Measurements from ENCODE around the gene NRP1.

Gene NRP1

DNA sequence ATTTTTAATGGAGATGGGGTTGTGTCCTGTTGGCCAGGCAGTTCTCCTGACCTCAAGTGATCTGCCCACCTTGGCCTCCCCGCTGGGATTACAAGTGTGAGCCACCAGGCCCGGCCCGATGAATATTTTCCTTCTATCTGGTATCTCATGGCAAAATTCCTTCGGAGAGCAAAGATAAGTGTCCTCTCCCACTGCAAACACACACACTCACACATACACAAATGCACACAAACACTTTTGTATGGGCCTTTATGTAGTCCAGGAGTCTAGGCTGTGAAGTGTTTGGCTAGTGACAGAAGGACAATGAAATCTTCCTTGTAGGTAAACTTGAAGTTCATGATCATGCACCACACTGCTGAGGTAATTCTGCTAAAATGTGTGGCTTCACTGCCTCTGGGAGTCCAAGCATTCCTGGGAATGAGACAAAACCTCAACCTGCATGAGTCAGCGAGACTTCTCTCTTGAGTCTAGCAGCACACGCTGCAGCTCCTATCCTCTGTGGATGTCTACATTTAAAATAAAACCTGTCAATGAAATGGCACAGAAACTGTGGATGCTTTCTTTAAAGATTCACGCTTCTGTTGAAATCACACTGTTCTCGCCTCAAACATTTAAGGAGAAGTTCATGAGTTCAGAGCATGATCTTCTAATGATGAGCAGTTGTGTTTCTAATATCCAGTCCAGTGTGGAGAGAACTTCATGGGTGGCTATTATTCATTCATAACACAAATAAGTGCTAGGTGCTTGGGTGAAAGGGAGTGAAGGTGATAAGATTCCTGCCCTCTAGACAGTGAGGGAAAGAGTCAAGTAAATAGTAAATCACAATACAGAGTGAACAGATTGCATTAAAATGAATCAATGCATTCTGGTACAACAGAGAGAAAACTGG lies 96.5 kb downstream of the NRP1 start:
- TF ChIP-seq, protein P1, sequence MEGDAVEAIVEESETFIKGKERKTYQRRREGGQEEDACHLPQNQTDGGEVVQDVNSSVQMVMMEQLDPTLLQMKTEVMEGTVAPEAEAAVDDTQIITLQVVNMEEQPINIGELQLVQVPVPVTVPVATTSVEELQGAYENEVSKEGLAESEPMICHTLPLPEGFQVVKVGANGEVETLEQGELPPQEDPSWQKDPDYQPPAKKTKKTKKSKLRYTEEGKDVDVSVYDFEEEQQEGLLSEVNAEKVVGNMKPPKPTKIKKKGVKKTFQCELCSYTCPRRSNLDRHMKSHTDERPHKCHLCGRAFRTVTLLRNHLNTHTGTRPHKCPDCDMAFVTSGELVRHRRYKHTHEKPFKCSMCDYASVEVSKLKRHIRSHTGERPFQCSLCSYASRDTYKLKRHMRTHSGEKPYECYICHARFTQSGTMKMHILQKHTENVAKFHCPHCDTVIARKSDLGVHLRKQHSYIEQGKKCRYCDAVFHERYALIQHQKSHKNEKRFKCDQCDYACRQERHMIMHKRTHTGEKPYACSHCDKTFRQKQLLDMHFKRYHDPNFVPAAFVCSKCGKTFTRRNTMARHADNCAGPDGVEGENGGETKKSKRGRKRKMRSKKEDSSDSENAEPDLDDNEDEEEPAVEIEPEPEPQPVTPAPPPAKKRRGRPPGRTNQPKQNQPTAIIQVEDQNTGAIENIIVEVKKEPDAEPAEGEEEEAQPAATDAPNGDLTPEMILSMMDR (IDR thresholded peaks at IDR 0.05) = no peak
- Histone ChIP-seq H3K4me1 (ENCODE audit: control insufficient read depth in 1 of 2, insufficient read depth in 1 of 2, low read depth in 1 of 2, low read length in 1 of 2) (no peaks in the 10 kb centered on the region), H3K9me3 (no peaks in the 10 kb centered on the region), H3K36me3 (no peaks in the 10 kb centered on the region), H3K27ac (no peak overlapping the region), H3K27me3 (no peaks in the 10 kb centered on the region), H3K4me3 (ENCODE audit: low read depth in 1 of 2, low read length in 1 of 2) (no peak overlapping the region)

GRCh38 chr10:33236916-33237315 lies 97.6 kb downstream of the NRP1 start:
- H3K27ac ChIP-seq = no peak overlapping the region
- no peaks in the 10 kb centered on the region for H3K27me3 ChIP-seq
- no peaks in the 10 kb centered on the region for H3K9me3 ChIP-seq
- no peak overlapping the region for H3K4me3 ChIP-seq (ENCODE audit: low read depth in 1 of 2, low read length in 1 of 2)
- H3K4me1 ChIP-seq (ENCODE audit: control insufficient read depth in 1 of 2, insufficient read depth in 1 of 2, low read depth in 1 of 2, low read length in 1 of 2) = no peaks in the 10 kb centered on the region
- no peaks in the 10 kb centered on the region for H3K36me3 ChIP-seq
- TF ChIP-seq, protein P1 (IDR thresholded peaks at IDR 0.05) = no peak

GRCh38 chr10:33235951-33236350 lies 98.5 kb downstream of the NRP1 start:
- H3K4me1 ChIP-seq (ENCODE audit: control insufficient read depth in 1 of 2, insufficient read depth in 1 of 2, low read depth in 1 of 2, low read length in 1 of 2) = no peaks in the 10 kb centered on the region
- TF ChIP-seq, protein P1 (IDR thresholded peaks at IDR 0.05) = no peak
- H3K4me3 ChIP-seq (ENCODE audit: low read depth in 1 of 2, low read length in 1 of 2) = no peak overlapping the region
- H3K27me3 ChIP-seq = no peaks in the 10 kb centered on the region
- no peaks in the 10 kb centered on the region for H3K36me3 ChIP-seq
- H3K27ac ChIP-seq = no peak overlapping the region
- H3K9me3 ChIP-seq = no peaks in the 10 kb centered on the region

DNA sequence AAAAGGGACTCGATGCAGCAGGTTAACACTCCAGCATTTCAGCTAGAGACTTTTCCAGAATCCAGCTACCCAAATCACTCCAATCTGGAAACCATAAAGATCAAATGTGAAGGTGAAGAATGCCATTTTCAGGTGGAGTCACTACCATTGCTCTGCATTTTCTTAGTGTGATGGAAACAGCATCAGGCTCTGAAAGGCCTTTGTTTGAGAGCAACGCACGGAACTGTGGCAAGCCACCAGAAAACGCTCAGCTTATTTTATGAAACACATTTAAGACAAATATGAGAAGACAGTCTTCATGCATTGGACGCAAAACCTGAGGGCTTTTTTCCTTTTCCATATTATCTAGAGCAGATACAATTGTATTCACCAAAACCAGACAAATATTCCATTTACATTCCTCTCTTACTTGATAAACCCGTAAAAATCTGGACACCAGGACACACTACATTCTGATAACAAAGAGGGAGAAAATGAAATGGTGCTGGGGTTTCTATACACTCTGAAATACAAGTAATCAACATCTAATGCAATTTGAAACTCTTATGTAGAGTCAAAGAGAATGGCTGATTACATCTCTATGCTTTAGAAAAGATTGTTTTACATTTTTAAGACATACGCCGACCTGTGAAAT lies 99.1 kb downstream of the NRP1 start:
- H3K27ac ChIP-seq = no peak overlapping the region
- H3K4me3 ChIP-seq (ENCODE audit: low read depth in 1 of 2, low read length in 1 of 2) = no peak overlapping the region
- H3K36me3 ChIP-seq = no peaks in the 10 kb centered on the region
- TF ChIP-seq, protein P1 (IDR thresholded peaks at IDR 0.05) = no peak
- no peaks in the 10 kb centered on the region for H3K27me3 ChIP-seq
- no peaks in the 10 kb centered on the region for H3K4me1 ChIP-seq (ENCODE audit: control insufficient read depth in 1 of 2, insufficient read depth in 1 of 2, low read depth in 1 of 2, low read length in 1 of 2)
- H3K9me3 ChIP-seq = no peaks in the 10 kb centered on the region

- no peak overlapping the region for H3K4me3 ChIP-seq (ENCODE audit: low read depth in 1 of 2, low read length in 1 of 2)
- H3K27ac ChIP-seq = no peak overlapping the region
- TF ChIP-seq, protein P1 (IDR thresholded peaks at IDR 0.05) = no peak
- no peaks in the 10 kb centered on the region for H3K27me3 ChIP-seq
- no peaks in the 10 kb centered on the region for H3K9me3 ChIP-seq
- no peaks in the 10 kb centered on the region for H3K4me1 ChIP-seq (ENCODE audit: control insufficient read depth in 1 of 2, insufficient read depth in 1 of 2, low read depth in 1 of 2, low read length in 1 of 2)
- no peaks in the 10 kb centered on the region for H3K36me3 ChIP-seq
These were observed 99.6 kb downstream of the NRP1 start for GRCh38 chr10:33234831-33235237.

All from neutrophil (primary cell).